LNCAP (cell line): ENCODE data around the gene MN1.

ENCODE experiments used
- CTCF ChIP-seq: fragments of 450-650 bp; IDR thresholded peaks from 2 replicates; pipeline ENCODE4 v1.5.1; 2017; ENCODE audit warnings: mild to moderate bottlenecking

Gene MN1

GRCh38 chr22:27760474-27760873 lies 41.1 kb downstream of the MN1 start:
- TF ChIP-seq CTCF: no peak

GRCh38 chr22:27757928-27758525 lies 43.5 kb downstream of the MN1 start:
- TF ChIP-seq CTCF: no peak

- TF ChIP-seq CTCF: no peak
These were observed 45.3 kb downstream of the MN1 start for GRCh38 chr22:27756212-27756660.

- TF ChIP-seq CTCF: no peak
These were observed 45.9 kb downstream of the MN1 start for GRCh38 chr22:27755521-27756211.

- no peak for TF ChIP-seq CTCF
These were observed 46.6 kb downstream of the MN1 start for GRCh38 chr22:27754888-27755480.

- no peak for TF ChIP-seq CTCF
These were observed 47.2 kb downstream of the MN1 start for GRCh38 chr22:27754247-27754887.

- no peak for TF ChIP-seq CTCF
These were observed 48.8 kb downstream of the MN1 start for GRCh38 chr22:27752771-27753170.
